Mesenteric fat pad (tissue), 1 donor: ENCODE results near the gene EPOP. TPM values are rescaled to one million over a fixed set of nuclear protein-coding genes. Genes with fewer than 3 reads are reported as not detected.
A peak's percentile ranks its signal among the peaks of the same experiment; 100 is the strongest.

Source experiments
- DNase-seq: peaks from one replicate; pipeline ENCODE4 v3.0.0-alpha.2; 2020; ENCODE audit warnings: low spot score
- microRNA-seq: library from miRNA; unstranded; fragments of <30 nt; microRNA quantifications from one replicate; pipeline ENCODE4 v1.2.0, GENCODE V29; 2020; ENCODE audit warnings: borderline number of aligned reads
- total RNA-seq: library from RNA; stranded (reverse); fragmentation: NEBNext Ultra II Directional; extraction: Animal tissue kit (Norgen Biotek cat#: 25700); gene quantifications from one replicate; pipeline ENCODE4 v1.2.1, GENCODE V29; 2021
- donor health status: DM: yes; HTN: yes; CAD: no.

EPOP gene
- total RNA-seq, 1 donor from 2014 or later = 2.5 TPM

DNA sequence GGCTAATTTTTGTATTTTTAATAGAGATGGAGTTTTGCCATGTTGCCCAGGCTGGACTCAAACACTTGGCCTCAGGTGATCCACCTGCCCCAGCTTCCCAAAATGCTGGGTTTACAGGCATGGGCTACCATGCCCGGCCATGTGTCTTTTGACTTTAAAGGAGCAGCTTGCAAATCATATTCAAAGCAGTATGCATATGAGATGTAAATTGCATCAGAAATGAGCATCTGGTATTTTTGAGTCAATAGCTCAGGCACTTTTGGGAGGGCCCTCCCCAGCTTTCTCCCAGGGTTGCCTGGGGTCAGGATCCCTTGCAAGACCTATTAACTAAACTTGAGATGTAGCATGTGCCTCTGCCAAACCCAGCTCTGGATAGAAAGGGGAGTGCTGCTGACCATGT, 21.5 kb downstream of the EPOP start:
- DNase-seq = no peak

DNA sequence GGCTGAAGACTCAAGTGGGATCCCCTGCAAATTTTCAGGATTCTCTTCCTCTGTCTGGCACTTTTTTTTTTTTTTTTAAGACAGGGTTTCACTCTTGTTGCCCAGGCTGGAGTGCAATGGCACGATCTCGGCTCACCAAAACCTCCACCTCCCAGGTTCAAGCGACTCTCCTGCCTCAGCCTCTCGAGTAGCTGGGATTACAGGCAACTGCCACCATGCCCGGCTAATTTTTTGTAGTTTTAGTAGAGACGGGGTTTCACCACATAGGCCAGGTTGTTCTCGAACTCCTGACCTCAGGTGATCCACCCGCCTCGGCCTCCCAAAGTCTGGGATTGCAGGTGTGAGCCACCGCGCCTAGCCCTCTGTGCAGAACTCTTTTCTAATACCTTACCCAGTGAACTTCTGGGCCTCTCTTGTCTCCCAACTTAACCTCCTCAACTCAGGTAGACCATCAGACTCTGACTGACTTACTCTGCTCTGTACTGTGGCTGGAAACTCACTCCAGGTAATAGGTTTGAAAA, 24.0 kb downstream of the EPOP start:
- DNase-seq = peak; percentile 55

DNA sequence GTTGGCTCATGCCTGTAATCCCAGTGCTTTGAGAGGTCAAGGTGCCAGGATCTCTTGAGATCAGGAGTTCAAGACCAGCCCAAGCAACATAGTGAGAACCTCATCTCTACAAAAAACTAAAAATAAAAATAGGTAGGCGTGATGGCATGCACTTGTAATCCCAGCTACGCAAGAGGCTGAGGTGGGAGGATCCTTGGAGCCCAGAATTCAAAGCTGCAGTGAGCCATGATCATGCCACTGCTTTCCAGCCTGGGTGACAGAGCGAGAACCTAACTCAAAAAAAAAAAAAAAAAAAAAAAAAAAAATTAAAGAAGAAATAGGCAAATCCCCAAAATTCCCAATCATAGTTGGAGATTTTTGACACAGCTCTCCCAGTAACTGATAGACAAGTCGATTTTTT, 36.8 kb downstream of the EPOP start:
- no peak for DNase-seq

DNA sequence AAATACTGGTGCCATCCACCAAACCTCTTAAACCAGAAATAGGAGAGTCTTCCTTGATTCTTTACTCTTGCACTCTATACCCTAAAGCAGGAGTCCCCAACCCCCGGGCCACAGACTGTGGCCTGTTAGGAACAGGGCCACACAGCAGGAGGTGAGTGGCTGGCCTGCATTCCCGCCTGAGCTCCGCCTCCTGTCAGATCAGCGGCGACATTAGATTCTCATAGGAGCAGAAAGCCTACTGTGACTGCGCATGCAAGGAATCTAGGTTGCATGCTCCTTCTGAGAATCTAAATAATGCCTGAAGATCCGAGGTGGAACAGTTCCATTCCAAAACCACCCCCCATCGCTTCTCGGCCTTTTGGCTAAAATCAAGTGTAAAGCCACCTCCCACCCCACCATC, 38.7 kb downstream of the EPOP start:
- DNase-seq = peak; percentile 45

DNA sequence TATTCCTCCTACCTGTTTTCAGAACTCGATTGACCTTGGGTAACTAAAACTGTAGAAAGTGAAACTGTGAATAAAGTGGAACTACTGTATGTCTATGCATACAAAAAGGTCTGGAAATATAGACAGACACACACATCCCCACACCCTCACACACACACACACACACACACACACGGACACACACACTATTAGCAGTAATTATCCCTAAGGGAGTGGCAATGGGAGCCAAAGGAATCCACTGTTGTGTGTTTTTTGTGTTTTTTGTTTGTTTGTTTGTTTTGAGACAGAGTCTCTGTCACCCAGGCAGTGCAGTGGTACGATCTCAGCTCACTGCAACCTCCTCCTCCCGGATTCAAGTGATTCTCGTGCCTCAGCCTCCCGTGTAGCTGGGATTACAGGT, 42.4 kb downstream of the EPOP start:
- no peak for DNase-seq

DNA sequence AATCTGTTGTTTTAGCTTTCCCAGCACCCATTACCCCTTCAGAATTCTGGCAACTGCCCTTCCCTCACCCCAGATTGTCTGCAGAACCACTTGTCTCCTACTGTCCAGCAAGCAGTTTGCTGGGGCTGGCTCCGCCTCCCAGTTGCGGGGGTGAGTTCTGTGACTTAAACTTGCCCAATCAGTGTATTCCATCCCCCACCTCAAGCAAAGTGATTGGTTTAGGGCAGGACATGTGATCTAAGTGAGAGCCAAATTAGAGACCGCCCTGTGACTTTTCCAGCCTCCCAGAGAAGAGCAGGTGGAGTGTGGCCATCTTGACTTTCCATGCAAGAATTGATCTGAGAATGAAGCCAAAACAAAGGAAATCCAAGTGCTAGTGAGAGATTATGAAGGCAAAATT, 46.3 kb downstream of the EPOP start:
- peak; percentile 67 for DNase-seq

DNA sequence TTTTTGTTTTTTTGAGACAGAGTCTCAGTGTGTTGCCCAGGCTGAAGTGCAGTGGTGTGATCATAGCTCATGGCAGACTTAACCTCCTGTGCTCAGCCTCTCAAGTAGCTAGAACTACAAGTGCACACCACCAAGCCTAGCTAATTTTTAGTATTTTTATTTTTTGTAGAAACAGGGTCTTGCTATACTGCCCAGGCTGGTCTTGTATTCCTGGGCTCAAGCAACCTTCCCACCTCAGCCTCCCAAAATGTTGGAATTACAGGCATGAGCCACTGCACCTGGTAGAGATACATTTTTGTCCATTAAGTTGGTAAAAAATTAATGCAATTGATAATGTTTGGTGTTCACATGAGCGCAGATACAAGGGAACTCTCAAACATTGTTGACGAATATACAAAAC, 46.8 kb downstream of the EPOP start:
- peak; percentile 4 for DNase-seq

- peak; percentile 60 for DNase-seq
These were observed 48.0 kb downstream of the EPOP start for GRCh38 chr17:38626606-38627226.

DNA sequence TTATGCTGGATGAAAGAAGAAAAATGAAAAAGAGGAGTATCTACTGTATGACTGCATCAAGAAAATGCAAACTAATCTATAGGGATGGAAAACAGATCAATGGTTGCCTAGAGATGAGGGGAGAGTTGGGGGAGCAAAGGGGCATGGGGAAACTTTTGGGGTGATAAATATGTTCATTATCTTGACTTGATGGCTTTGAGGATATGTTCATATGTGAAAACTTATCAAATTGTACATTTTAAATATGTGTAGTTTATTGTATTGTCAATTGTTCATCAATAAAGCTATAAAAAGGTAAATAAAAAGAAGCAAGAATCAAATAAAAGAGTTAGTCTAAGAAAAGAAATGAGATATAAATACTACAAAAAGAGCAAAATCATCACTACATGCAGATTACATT, 49.3 kb downstream of the EPOP start:
- no peak for DNase-seq

GRCh38 chr17:38624782-38625355, 49.9 kb downstream of the EPOP start:
- peak; percentile 51 for DNase-seq

Small RNAs within 50 kb of the gene (microRNA-seq; reads per million reads assigned to microRNA genes)
- gene MIR4726 (not detected), gene MIR4734 (not detected)

Other genes with a start within 250 kb of the EPOP start
- gene ARHGAP23, start 246.5 kb downstream of the EPOP start, total RNA-seq = 63.4 TPM
- 10.1 TPM for gene SRCIN1, start 69.0 kb downstream of the EPOP start, total RNA-seq
- 77.0 TPM for gene MLLT6, start 30.3 kb upstream of the EPOP start, total RNA-seq
- 44.6 TPM for gene CISD3, start 55.4 kb upstream of the EPOP start, total RNA-seq
- 40.7 TPM for gene PCGF2, start 73.4 kb upstream of the EPOP start, total RNA-seq
- gene PSMB3, start 77.8 kb upstream of the EPOP start, total RNA-seq = 145 TPM
- 41.6 TPM for gene PIP4K2B, start 124.6 kb upstream of the EPOP start, total RNA-seq
- gene CWC25, start 150.4 kb upstream of the EPOP start, total RNA-seq = 22.4 TPM
- 1,395 TPM for gene RPL23, start 178.8 kb upstream of the EPOP start, total RNA-seq
- 172 TPM for gene LASP1, start 195.1 kb upstream of the EPOP start, total RNA-seq